OCI-LY1 (cell line): ENCODE data around the gene CACNG7.

Source experiments
- H2AFZ ChIP-seq: fragments of 200-600 bp; sonication (generic), shearing (Covaris generic); 2 replicates; pipeline ENCODE4 v1.6.0; 2014; ENCODE audit warnings: antibody characterized with exemption, mild to moderate bottlenecking, low read length
- H3F3A ChIP-seq: fragments of 200-600 bp; sonication (generic), shearing (Covaris generic); 2 replicates; pipeline ENCODE4 v1.6.0; 2014; ENCODE audit warnings: mild to moderate bottlenecking, antibody characterized with exemption, low read length, moderate library complexity; ENCODE audit not compliant: insufficient read depth
- H3K27ac ChIP-seq: fragments of 200-600 bp; sonication (generic); 2 replicates; pipeline ENCODE4 v1.5.1; 2014; ENCODE audit warnings: low read length, mixed run types, mild to moderate bottlenecking, low read depth; ENCODE audit not compliant: poor library complexity, severe bottlenecking
- H3K27me3 ChIP-seq: fragments of 200-600 bp; sonication (generic); 2 replicates; pipeline ENCODE4 v1.6.0; 2014; ENCODE audit warnings: antibody characterized with exemption, mild to moderate bottlenecking, low read length, moderate library complexity; ENCODE audit not compliant: insufficient read depth
- H3K36me3 ChIP-seq: fragments of 200-600 bp; sonication (generic); 2 replicates; pipeline ENCODE4 v1.6.1; 2014; ENCODE audit warnings: mild to moderate bottlenecking, antibody characterized with exemption, low read length, moderate library complexity, mixed read lengths; ENCODE audit not compliant: insufficient read depth
- H3K4me1 ChIP-seq: fragments of 200-600 bp; sonication (generic); 2 replicates; pipeline ENCODE4 v1.5.1; 2014; ENCODE audit warnings: mild to moderate bottlenecking, low read length, moderate library complexity; ENCODE audit not compliant: insufficient read depth, severe bottlenecking
- H3K4me2 ChIP-seq: fragments of 200-600 bp; sonication (generic), shearing (Covaris generic); 2 replicates; pipeline ENCODE4 v1.6.1; 2014; ENCODE audit warnings: low read length
- H3K4me3 ChIP-seq: fragments of 200-600 bp; sonication (generic); 2 replicates; pipeline ENCODE4 v1.5.1; 2014; ENCODE audit warnings: low read length, low read depth, mild to moderate bottlenecking, mixed read lengths; ENCODE audit not compliant: poor library complexity, severe bottlenecking
- H3K79me2 ChIP-seq: fragments of 200-600 bp; shearing (Covaris generic); 2 replicates; pipeline ENCODE4 v1.6.1; 2016; ENCODE audit warnings: mixed run types, low read length, mixed read lengths; ENCODE audit not compliant: insufficient read depth
- H3K9ac ChIP-seq: fragments of 200-600 bp; sonication (generic), shearing (Covaris generic); 2 replicates; pipeline ENCODE4 v1.6.1; 2014; ENCODE audit warnings: mild to moderate bottlenecking, low read length, mixed read lengths
- H3K9me2 ChIP-seq: fragments of 200-600 bp; sonication (generic), shearing (Covaris generic); 2 replicates; pipeline ENCODE4 v1.6.1; 2014; ENCODE audit warnings: low read depth, mild to moderate bottlenecking, low read length, mixed read lengths
- H3K9me3 ChIP-seq: fragments of 200-600 bp; shearing (Covaris generic); 2 replicates; pipeline ENCODE4 v1.6.1; 2014; ENCODE audit warnings: low read length, mixed read lengths
- H4K20me1 ChIP-seq: fragments of 200-600 bp; sonication (generic), shearing (Covaris generic); 2 replicates; pipeline ENCODE4 v1.6.0; 2016; ENCODE audit warnings: mild to moderate bottlenecking, low read length; ENCODE audit not compliant: insufficient read depth
- CTCF ChIP-seq: fragments of 200-600 bp; sonication (generic), shearing (Covaris generic); IDR thresholded peaks from 2 replicates; pipeline ENCODE4 v1.5.1; 2017; ENCODE audit warnings: mild to moderate bottlenecking, antibody characterized with exemption, low read length, moderate library complexity, mixed read lengths
- EZH2 ChIP-seq: fragments of 200-600 bp; sonication (generic), shearing (Covaris generic); IDR thresholded peaks from 2 replicates; pipeline ENCODE4 v1.8.0; 2017; ENCODE audit warnings: borderline replicate concordance, mixed run types, mild to moderate bottlenecking, antibody characterized with exemption, low read length, moderate library complexity, mixed read lengths

CACNG7 gene

GRCh38 chr19:53960187-53960586, 51.1 kb downstream of the CACNG7 start:
- H3K27ac ChIP-seq = no peak overlapping the region
- no peaks in the 10 kb centered on the region for H3K36me3 ChIP-seq
- no peaks in the 10 kb centered on the region for H3K9me2 ChIP-seq
- no peaks in the 10 kb centered on the region for H3K9me3 ChIP-seq
- TF ChIP-seq EZH2 (no peak), CTCF (no peak)
- H3F3A ChIP-seq = no peaks in the 10 kb centered on the region
- H3K9ac ChIP-seq = no peak overlapping the region
- H3K79me2 ChIP-seq = no peaks in the 10 kb centered on the region
- no peaks in the 10 kb centered on the region for H4K20me1 ChIP-seq
- H3K4me2 ChIP-seq = no peak overlapping the region
- H3K4me1 ChIP-seq = no peaks in the 10 kb centered on the region
- no peak overlapping the region for H3K4me3 ChIP-seq
- H3K27me3 ChIP-seq = no peaks in the 10 kb centered on the region
- H2AFZ ChIP-seq = no peak overlapping the region

GRCh38 chr19:53960886-53961285, 51.8 kb downstream of the CACNG7 start:
- H3K27me3 ChIP-seq = no peaks in the 10 kb centered on the region
- H3K4me2 ChIP-seq = no peak overlapping the region
- H3K36me3 ChIP-seq = no peaks in the 10 kb centered on the region
- H3K27ac ChIP-seq = no peak overlapping the region
- H2AFZ ChIP-seq = no peak overlapping the region
- H3K9me2 ChIP-seq = no peaks in the 10 kb centered on the region
- no peaks in the 10 kb centered on the region for H3K4me1 ChIP-seq
- no peaks in the 10 kb centered on the region for H3K9me3 ChIP-seq
- no peak overlapping the region for H3K9ac ChIP-seq
- TF ChIP-seq CTCF (no peak), EZH2 (no peak)
- H3K79me2 ChIP-seq = no peaks in the 10 kb centered on the region
- no peaks in the 10 kb centered on the region for H3F3A ChIP-seq
- no peaks in the 10 kb centered on the region for H4K20me1 ChIP-seq
- no peak overlapping the region for H3K4me3 ChIP-seq

GRCh38 chr19:53961523-53962356, 52.7 kb downstream of the CACNG7 start:
- Histone ChIP-seq H3K9me3 (no peaks in the 10 kb centered on the region), H4K20me1 (no peaks in the 10 kb centered on the region), H3K9ac (no peak overlapping the region), H3K79me2 (no peaks in the 10 kb centered on the region), H3K4me3 (no peak overlapping the region), H3K4me1 (no peaks in the 10 kb centered on the region), H3K27ac (no peak overlapping the region), H3F3A (no peaks in the 10 kb centered on the region), H3K4me2 (no peak overlapping the region), H3K27me3 (no peaks in the 10 kb centered on the region), H3K9me2 (no peaks in the 10 kb centered on the region), H2AFZ (no peak overlapping the region), H3K36me3 (no peaks in the 10 kb centered on the region)
- no peak for TF ChIP-seq EZH2
- TF ChIP-seq CTCF = no peak
